ENCODE measurements around the gene ADAMTSL4.
A peak's percentile ranks its signal among the peaks of the same experiment; 100 is the strongest.
"Not testable (repeated sequence)": the region's sequence is repeated elsewhere in the genome, so short reads cannot be mapped to it uniquely, and the experiment has no call there.

Gene ADAMTSL4

DNA sequence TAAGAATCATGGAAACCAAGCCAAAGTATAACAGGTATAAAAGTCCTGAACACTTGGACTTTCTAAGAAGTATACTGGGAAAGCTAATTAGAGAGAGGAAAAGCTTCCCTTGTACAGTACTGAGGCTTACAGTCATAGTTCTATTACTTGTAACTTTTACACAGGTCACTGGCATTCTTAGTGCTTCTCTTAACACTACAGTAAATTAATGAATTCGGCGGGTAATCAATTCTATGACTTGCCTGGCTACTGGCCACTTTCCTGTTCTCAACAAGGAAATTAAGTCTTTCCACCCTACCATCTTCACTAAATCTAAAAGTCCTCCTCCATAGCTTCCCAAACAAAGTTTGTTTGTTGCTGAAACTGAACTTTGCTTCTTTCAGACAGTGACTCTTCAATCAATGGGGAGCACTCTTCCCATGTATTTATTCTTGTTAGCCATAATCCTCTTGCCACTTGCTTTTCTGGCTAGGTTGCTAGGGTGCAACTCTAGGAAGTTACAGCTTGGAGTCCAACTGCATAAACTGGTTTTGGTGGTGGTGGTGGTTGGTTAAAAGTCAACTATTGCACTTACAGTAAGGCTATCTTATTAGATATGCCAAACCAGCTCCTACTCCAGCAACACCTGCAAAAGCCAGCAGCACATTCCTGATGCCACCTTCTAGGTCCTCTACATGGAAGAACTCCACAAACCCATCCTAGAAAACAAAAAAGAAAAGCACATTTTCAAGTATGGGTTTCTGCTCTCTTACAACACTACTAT, 27.8 kb downstream of the ADAMTSL4 start:
- Histone ChIP-seq H3K27ac (ENCODE audit: low read depth in 2 of 2, low read length in 2 of 2) (peak overlapping the region; percentile 95 to 96), H3K9ac (ENCODE audit: low read depth in 1 of 2, low read length in 2 of 2) (peak overlapping the region; percentile 93 to 100), H3K36me3 (ENCODE audit: control insufficient read depth in 2 of 2, insufficient read depth in 2 of 2, low read length in 2 of 2) (peaks cover 45% of the 10 kb centered on the region in 2 donors), H3K9me3 (ENCODE audit: control insufficient read depth in 2 of 2, low read length in 2 of 2) (no peaks in the 10 kb centered on the region), H3K4me3 (ENCODE audit: low read length in 2 of 2) (peak overlapping the region; percentile 84 to 94), H3K4me1 (ENCODE audit: control insufficient read depth in 2 of 2, insufficient read depth in 2 of 2, low read length in 2 of 2) (peaks cover 37 to 43% of the 10 kb centered on the region in 2 donors), H3K27me3 (ENCODE audit: control insufficient read depth in 2 of 2, insufficient read depth in 2 of 2, low read length in 2 of 2) (no peaks in the 10 kb centered on the region)

DNA sequence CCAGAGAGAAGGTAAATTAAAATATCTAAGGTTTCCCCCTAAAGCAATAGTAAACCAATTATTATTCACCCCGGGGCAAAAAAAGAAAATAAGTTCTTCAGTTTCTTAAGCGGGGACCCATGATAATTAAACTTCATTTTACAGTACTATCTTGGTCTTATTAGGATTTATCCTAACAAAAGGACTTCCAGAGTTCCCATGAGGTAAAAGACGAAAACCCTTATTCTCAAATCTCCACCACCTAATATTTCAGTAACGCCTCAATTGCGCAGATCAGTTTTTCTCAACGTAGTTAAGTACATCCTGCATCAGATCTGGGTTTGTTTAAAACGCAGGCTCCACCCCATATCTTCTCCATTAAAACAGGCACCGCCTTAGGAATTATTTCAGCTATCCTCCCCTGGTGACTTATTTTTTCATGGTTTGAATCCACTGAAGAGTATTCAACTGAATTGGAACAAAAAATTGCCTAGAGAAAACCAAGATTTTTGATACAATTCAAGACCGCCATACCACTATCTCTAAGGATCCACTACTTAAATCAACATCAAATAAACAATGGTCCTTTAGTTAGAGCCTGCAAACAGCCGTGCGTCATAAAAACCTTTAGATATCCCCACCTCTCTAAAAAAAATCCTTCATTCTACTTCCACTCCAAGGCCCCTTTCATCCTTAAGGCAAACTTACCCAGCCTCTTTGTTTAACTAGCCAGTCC, 28.5 kb downstream of the ADAMTSL4 start:
- Histone ChIP-seq H3K9ac (ENCODE audit: low read depth in 1 of 2, low read length in 2 of 2) (peak overlapping the region; percentile 93 to 100), H3K9me3 (ENCODE audit: control insufficient read depth in 2 of 2, low read length in 2 of 2) (no peaks in the 10 kb centered on the region), H3K36me3 (ENCODE audit: control insufficient read depth in 2 of 2, insufficient read depth in 2 of 2, low read length in 2 of 2) (peaks cover 42 to 45% of the 10 kb centered on the region in 2 donors), H3K27me3 (ENCODE audit: control insufficient read depth in 2 of 2, insufficient read depth in 2 of 2, low read length in 2 of 2) (no peaks in the 10 kb centered on the region), H3K27ac (ENCODE audit: low read depth in 2 of 2, low read length in 2 of 2) (peak overlapping the region; percentile 95 to 96), H3K4me1 (ENCODE audit: control insufficient read depth in 2 of 2, insufficient read depth in 2 of 2, low read length in 2 of 2) (peaks cover 36 to 48% of the 10 kb centered on the region in 2 donors), H3K4me3 (ENCODE audit: low read length in 2 of 2) (peak overlapping the region; percentile 84 to 94)

DNA sequence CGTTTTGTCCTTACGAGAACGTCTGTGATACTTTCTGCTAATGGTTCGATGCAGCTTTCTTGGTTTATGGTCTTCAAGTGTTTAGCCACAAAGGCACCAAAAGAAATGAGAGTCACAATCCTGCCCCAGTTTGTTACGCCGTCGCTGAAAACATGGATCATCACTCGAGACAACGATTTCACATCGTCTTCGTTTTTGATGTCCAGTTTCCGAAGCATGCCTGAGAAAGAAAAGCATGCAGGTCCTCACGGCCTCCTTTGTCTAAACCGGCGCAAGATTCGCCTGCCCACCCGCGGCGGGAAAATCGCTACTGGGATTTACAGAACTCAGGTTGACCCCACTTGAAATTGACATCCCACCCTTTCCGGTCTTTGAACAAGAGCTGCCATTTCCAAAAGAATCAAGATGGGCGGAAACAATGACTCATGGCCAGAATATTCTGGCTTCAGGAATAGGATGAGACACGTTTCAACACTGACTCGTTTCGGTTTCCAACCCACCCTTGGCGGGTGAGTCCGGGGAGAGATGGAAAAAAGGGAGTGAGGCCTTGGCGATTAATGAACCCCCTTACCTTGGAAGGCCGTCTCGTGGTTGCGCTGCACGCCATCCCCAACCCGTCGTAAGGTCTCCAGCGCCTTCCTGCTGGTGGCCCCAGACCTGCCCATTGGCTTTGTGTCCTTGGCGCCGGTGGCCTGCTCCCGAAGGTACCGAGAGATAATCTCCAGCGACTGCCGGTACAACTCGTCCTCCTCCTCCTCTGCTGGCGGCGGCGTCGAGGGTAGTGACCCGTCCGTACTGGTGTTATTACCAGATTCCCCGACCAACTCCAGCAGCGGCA, 29.3 kb downstream of the ADAMTSL4 start:
- peak overlapping the region; percentile 84 to 94 for H3K4me3 ChIP-seq (ENCODE audit: low read length in 2 of 2)
- peak overlapping the region; percentile 95 to 96 for H3K27ac ChIP-seq (ENCODE audit: low read depth in 2 of 2, low read length in 2 of 2)
- H3K36me3 ChIP-seq (ENCODE audit: control insufficient read depth in 2 of 2, insufficient read depth in 2 of 2, low read length in 2 of 2) = peaks cover 36 to 37% of the 10 kb centered on the region in 2 donors
- peak overlapping the region; percentile 93 to 100 for H3K9ac ChIP-seq (ENCODE audit: low read depth in 1 of 2, low read length in 2 of 2)
- peaks cover 29 to 40% of the 10 kb centered on the region in 2 donors for H3K4me1 ChIP-seq (ENCODE audit: control insufficient read depth in 2 of 2, insufficient read depth in 2 of 2, low read length in 2 of 2)
- H3K9me3 ChIP-seq (ENCODE audit: control insufficient read depth in 2 of 2, low read length in 2 of 2) = no peaks in the 10 kb centered on the region
- H3K27me3 ChIP-seq (ENCODE audit: control insufficient read depth in 2 of 2, insufficient read depth in 2 of 2, low read length in 2 of 2) = no peaks in the 10 kb centered on the region

DNA sequence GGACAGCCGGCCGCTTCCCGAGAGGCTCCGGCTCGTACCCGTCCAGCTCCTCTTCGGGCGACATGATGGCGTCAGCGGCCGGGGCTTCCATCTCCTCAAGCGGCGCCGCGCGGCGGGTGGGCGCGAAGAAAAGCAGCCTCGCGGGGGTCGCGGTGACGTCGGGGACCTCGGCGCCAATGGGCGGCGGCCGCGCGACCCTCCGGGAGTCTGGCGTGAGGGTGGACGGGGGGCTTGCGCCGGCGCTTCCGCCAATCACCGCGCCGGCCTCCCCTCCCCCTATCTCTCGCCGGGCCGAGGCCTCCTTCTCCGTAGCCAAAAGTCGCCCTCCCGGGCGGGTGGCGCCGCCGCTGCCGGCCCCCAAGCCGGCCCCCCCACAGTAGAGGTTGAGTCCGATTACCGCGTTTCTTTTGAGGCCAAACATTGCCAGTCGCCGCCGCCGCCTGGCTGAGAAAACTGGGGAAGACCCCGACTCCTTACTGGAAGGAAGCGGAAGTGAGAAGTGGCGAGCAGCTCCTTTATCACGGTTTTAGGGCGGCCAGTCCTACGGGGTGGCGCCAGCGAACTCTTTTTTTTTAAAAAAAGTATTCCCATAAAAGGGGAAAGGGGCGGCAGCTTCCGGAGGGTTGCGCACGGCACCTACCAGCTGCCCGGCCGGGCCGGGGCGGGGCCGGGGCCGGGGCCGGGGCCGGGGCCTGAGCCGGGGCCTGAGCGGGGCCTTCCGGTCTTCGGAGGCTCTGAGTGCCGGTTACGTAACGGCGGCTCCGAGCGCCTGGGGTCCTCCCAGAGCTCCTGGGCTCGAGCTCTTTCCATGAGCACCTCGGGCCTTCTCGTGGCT, 30.1 kb downstream of the ADAMTSL4 start, which contains the start of gene MCL1:
MCL1 (minus strand) TSS at position 501 of the 835 bp plus-strand sequence; CDS start at position 421, 80 bp downstream.
- H3K4me3 ChIP-seq (ENCODE audit: low read length in 2 of 2) = peak within 1 kb of the TSS; percentile 84 to 94
- peak within 1 kb of the TSS; percentile 95 to 100 for H3K9ac ChIP-seq (ENCODE audit: low read depth in 1 of 2, low read length in 2 of 2)

DNA sequence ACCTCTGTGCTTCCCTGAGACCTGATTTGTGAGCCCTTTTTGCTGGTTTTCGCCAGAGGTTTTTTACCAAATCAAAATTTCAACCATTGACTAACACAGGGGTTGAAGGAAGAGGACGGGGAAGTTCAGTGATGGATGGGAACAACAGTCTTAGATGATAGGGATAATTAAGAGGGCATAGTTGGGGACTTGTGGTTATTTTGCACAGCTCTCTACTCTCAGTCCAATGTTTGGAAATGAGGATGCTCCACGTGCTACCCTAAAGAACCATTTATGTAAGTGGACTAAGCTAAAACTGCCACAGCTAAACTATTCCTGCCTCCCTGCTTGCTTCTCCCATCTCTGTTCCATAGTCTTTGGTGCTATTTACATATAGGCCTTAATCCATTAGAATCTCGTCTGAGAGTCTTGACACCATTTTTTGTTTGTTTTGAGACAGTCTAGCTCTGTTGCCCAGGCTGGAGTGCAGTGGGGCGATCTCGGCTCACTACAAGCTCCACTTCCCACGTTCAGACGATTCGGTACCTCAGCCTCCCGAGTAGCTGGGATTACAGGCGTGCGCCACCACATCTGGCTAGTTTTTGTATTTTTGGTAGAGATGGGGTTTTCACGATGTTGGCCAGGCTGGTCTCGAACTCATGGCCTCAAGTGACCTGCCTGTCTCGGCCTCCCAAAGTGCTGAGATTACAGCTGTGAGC, 30.9 kb downstream of the ADAMTSL4 start:
- Histone ChIP-seq H3K27me3 (ENCODE audit: control insufficient read depth in 2 of 2, insufficient read depth in 2 of 2, low read length in 2 of 2) (no peaks in the 10 kb centered on the region), H3K9me3 (ENCODE audit: control insufficient read depth in 2 of 2, low read length in 2 of 2) (no peaks in the 10 kb centered on the region), H3K4me3 (ENCODE audit: low read length in 2 of 2) (peak overlapping the region; percentile 73 to 83), H3K4me1 (ENCODE audit: control insufficient read depth in 2 of 2, insufficient read depth in 2 of 2, low read length in 2 of 2) (peaks cover 19 to 29% of the 10 kb centered on the region in 2 donors), H3K36me3 (ENCODE audit: control insufficient read depth in 2 of 2, insufficient read depth in 2 of 2, low read length in 2 of 2) (peaks cover 24 to 26% of the 10 kb centered on the region in 2 donors), H3K27ac (ENCODE audit: low read depth in 2 of 2, low read length in 2 of 2) (peak overlapping the region; percentile 96 to 97), H3K9ac (ENCODE audit: low read depth in 1 of 2, low read length in 2 of 2) (peak overlapping the region; percentile 88 to 95)

More for the DNA sequence above, 30.1 kb downstream of the ADAMTSL4 start, which contains the start of gene MCL1:
- peak within 1 kb of the TSS; percentile 96 to 97 for H3K27ac ChIP-seq (ENCODE audit: low read depth in 2 of 2, low read length in 2 of 2)
- H3K27me3 ChIP-seq (ENCODE audit: control insufficient read depth in 2 of 2, insufficient read depth in 2 of 2, low read length in 2 of 2) = no peaks in the 10 kb centered on the region
- H3K36me3 ChIP-seq (ENCODE audit: control insufficient read depth in 2 of 2, insufficient read depth in 2 of 2, low read length in 2 of 2) = peaks cover 32 to 33% of the 10 kb centered on the region in 2 donors
- H3K9me3 ChIP-seq (ENCODE audit: control insufficient read depth in 2 of 2, low read length in 2 of 2) = no peaks in the 10 kb centered on the region
- peaks cover 24 to 36% of the 10 kb centered on the region in 2 donors for H3K4me1 ChIP-seq (ENCODE audit: control insufficient read depth in 2 of 2, insufficient read depth in 2 of 2, low read length in 2 of 2)

DNA sequence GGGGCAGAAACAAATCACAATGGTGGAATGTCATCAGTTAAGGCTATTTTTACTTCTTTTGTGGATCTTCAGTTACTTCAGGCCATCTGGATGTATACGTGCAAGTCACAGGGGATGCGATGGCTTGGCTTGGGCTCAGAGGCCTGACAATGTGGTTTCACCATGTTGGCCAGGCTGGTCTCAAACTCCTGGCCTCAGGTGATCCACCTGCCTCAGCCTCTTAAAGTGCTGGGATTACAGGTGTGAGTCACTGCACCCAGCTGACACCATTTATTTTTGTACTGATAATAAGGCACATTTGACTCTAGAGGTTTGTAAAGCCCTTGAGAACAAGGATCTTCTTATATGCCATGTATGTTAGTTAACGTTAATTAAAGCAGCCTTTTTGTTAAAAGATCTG, 31.8 kb downstream of the ADAMTSL4 start:
- Histone ChIP-seq H3K4me1 (ENCODE audit: control insufficient read depth in 2 of 2, insufficient read depth in 2 of 2, low read length in 2 of 2) (peaks cover 11 to 20% of the 10 kb centered on the region in 2 donors), H3K36me3 (ENCODE audit: control insufficient read depth in 2 of 2, insufficient read depth in 2 of 2, low read length in 2 of 2) (peaks cover 15 to 17% of the 10 kb centered on the region in 2 donors)
- H3K9me3 ChIP-seq (ENCODE audit: control insufficient read depth in 2 of 2, low read length in 2 of 2); H3K4me3 ChIP-seq (ENCODE audit: low read length in 2 of 2); H3K9ac ChIP-seq (ENCODE audit: low read depth in 1 of 2, low read length in 2 of 2); H3K27me3 ChIP-seq (ENCODE audit: control insufficient read depth in 2 of 2, insufficient read depth in 2 of 2, low read length in 2 of 2); H3K27ac ChIP-seq (ENCODE audit: low read depth in 2 of 2, low read length in 2 of 2): not testable (repeated sequence)

DNA sequence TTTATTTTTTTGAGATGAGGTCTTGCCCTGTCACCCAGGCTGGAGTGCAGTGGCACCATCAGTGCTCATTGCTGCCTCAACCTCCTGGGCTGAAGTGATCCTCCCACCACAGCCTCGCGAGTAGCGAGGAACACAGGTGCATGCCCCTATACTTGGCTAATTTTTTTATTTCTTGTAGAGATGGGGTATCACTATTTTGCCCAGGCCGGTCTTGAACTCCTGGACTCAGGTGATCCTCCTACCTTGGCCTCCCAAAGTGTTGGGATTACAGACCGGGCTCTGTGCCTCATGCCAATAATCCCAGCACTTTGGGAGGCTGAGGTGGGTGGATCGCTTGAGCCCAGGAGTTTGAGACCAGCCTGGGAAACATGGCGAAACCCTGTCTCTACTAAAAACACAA, 32.2 kb downstream of the ADAMTSL4 start:
- H3K9ac ChIP-seq (ENCODE audit: low read depth in 1 of 2, low read length in 2 of 2); H3K9me3 ChIP-seq (ENCODE audit: control insufficient read depth in 2 of 2, low read length in 2 of 2); H3K27ac ChIP-seq (ENCODE audit: low read depth in 2 of 2, low read length in 2 of 2): not testable (repeated sequence)

DNA sequence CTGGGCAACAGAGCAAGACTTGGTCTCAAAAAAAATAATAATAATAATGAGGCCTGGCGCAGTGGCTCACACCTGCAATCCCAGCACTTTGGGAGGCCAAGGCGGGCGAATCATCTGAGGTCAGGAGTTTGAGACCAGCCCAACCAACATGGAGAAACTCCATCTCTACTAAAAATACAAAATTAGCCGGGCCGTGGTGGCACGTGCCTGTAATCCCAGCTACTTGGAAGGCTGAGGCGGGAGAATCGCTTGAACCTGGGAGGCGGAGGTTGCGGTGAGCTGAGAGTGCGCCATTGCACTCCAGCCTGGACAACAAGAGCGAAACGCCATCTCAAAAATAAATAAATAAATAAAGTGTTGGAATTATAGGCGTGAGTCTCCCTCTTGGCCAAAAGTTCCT, 32.8 kb downstream of the ADAMTSL4 start:
- not testable (repeated sequence) for H3K9me3 ChIP-seq (ENCODE audit: control insufficient read depth in 2 of 2, low read length in 2 of 2); H3K27me3 ChIP-seq (ENCODE audit: control insufficient read depth in 2 of 2, insufficient read depth in 2 of 2, low read length in 2 of 2); H3K27ac ChIP-seq (ENCODE audit: low read depth in 2 of 2, low read length in 2 of 2); H3K4me3 ChIP-seq (ENCODE audit: low read length in 2 of 2); H3K9ac ChIP-seq (ENCODE audit: low read depth in 1 of 2, low read length in 2 of 2); H3K36me3 ChIP-seq (ENCODE audit: control insufficient read depth in 2 of 2, insufficient read depth in 2 of 2, low read length in 2 of 2)
- H3K4me1 ChIP-seq (ENCODE audit: control insufficient read depth in 2 of 2, insufficient read depth in 2 of 2, low read length in 2 of 2) = peaks cover 7 to 15% of the 10 kb centered on the region in 2 donors

More for the DNA sequence above, 32.2 kb downstream of the ADAMTSL4 start:
- peaks cover 7 to 19% of the 10 kb centered on the region in 2 donors for H3K4me1 ChIP-seq (ENCODE audit: control insufficient read depth in 2 of 2, insufficient read depth in 2 of 2, low read length in 2 of 2)
- not testable (repeated sequence) for H3K27me3 ChIP-seq (ENCODE audit: control insufficient read depth in 2 of 2, insufficient read depth in 2 of 2, low read length in 2 of 2); H3K4me3 ChIP-seq (ENCODE audit: low read length in 2 of 2)
- peaks cover 11 to 12% of the 10 kb centered on the region in 2 donors for H3K36me3 ChIP-seq (ENCODE audit: control insufficient read depth in 2 of 2, insufficient read depth in 2 of 2, low read length in 2 of 2)

DNA sequence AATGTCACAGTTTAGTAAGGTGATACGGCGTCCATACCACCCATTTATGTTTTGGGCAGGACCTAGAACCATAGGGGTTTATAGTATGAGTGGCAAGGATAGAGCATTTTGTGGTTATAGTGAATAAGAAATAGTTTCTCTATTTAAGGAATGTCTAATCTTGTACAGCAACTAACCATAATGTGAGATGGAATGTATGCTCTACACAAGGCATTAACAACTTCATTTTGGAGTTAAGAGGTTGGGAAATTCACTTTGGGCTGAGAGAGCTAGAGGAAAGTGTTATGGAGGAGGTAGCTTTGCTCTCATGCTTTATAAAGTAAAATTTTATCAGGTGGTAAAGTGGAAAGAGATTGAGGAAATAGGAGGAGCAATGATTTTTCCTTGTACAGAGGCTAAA, 33.2 kb downstream of the ADAMTSL4 start:
- H3K9ac ChIP-seq (ENCODE audit: low read depth in 1 of 2, low read length in 2 of 2) = no peak overlapping the region
- H3K27ac ChIP-seq (ENCODE audit: low read depth in 2 of 2, low read length in 2 of 2) = no peak overlapping the region
- peaks cover 7 to 14% of the 10 kb centered on the region in 2 donors for H3K4me1 ChIP-seq (ENCODE audit: control insufficient read depth in 2 of 2, insufficient read depth in 2 of 2, low read length in 2 of 2)
- no peak overlapping the region for H3K4me3 ChIP-seq (ENCODE audit: low read length in 2 of 2)
- H3K9me3 ChIP-seq (ENCODE audit: control insufficient read depth in 2 of 2, low read length in 2 of 2) = no peaks in the 10 kb centered on the region
- H3K36me3 ChIP-seq (ENCODE audit: control insufficient read depth in 2 of 2, insufficient read depth in 2 of 2, low read length in 2 of 2) = peaks cover 2 to 3% of the 10 kb centered on the region in 2 donors
- H3K27me3 ChIP-seq (ENCODE audit: control insufficient read depth in 2 of 2, insufficient read depth in 2 of 2, low read length in 2 of 2) = no peaks in the 10 kb centered on the region
